ENCODE results near the gene MIOX. TPM values are rescaled to one million over a fixed set of nuclear protein-coding genes. Genes with fewer than 3 reads are reported as not detected.
"Not testable (repeated sequence)": the region's sequence is repeated elsewhere in the genome, so short reads cannot be mapped to it uniquely, and the experiment has no call there.

Gene MIOX
- total RNA-seq, 1 experiment from 2014 or later = not detected

GRCh38 chr22:50528682-50529415, 42.2 kb downstream of the MIOX start:
- no peak for DNase-seq (ENCODE audit: low spot score)

- no peak for DNase-seq (ENCODE audit: low spot score)
Observed at GRCh38 chr22:50529416-50529896, 42.8 kb downstream of the MIOX start.

DNA sequence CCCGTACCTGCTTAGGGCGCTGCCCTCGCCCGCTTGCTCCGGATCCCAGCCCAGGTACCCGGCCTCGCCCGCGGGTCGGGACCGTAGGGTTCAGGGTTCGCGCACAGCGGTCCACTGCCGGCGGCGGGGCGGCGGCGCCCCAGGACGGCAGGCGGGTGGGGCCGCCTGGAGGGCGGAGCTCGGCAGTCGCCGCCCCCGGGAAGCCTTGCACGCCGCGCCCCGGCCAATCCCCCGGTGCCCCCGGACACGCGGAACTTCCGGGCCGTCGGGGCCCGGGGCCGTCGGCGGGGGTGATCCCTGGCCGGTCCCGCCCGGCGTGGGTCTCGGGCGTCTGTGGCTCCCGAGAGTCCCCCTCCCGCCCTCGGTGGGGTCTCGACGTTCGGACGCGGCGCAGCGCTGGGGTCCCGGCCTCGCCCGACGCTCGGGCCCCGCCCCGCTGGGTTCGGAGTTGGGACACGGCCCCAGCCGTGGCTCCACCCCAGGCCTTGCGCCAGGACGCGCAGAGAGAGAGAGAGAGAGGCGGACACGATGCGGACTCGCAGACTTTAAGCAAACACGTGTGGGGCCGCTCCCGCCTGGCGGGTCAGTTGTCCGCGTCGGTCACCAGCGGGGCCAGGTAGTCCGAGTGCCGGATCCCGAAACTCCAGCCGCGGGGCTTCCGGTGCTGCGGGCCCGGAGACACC, 43.4 kb downstream of the MIOX start, which contains the start of gene TYMP:
Gene TYMP, minus strand, starts transcription at position 116 of the 683 bp plus-strand sequence. CDS start 303 bp downstream, outside the sequence.
- no peak for DNase-seq (ENCODE audit: low spot score)

GRCh38 chr22:50530580-50530876, 43.9 kb downstream of the MIOX start:
- no peak for DNase-seq (ENCODE audit: low spot score)

GRCh38 chr22:50530877-50531545, 44.4 kb downstream of the MIOX start:
- DNase-seq (ENCODE audit: low spot score) = no peak

- DNase-seq (ENCODE audit: low spot score) = no peak
Observed at GRCh38 chr22:50531546-50531961, 44.9 kb downstream of the MIOX start.

DNA sequence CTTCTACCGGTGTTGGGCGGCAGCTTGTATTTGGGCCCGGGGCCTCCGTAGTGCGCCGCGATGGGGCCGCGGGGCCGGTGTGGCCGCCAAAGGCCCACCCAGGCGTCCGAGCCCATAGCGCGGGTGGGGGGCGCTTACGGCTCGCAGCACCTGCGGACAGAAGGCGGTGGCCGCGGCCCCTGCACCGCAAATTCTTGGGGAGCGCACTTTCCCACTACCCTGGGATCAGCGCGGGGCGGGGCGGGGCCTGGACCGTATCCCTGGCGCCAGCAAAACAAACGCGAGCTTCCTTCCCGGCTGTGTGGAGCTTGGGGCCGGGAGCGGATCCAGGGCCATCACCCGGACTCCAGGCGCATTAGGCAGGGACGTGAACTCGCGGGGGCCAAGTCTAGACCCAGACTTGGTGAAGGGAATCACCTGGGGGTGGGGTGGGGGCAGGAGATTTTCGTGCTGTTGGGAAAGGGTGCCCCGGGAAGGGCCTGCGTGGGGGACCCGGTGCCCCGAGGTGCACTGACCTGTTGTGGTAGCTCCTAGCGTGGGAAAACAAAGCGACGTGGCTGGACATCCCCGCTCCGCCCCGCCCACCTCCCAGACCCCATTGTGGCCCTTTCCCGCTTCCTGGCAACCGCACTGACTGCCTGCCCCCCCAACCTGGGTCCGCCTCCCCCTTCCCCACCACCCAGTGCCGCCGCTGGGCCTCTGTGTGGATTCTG, 45.5 kb downstream of the MIOX start:
- no peak for DNase-seq (ENCODE audit: low spot score)

GRCh38 chr22:50532824-50533796, 46.5 kb downstream of the MIOX start:
- DNase-seq (ENCODE audit: low spot score) = no peak

DNA sequence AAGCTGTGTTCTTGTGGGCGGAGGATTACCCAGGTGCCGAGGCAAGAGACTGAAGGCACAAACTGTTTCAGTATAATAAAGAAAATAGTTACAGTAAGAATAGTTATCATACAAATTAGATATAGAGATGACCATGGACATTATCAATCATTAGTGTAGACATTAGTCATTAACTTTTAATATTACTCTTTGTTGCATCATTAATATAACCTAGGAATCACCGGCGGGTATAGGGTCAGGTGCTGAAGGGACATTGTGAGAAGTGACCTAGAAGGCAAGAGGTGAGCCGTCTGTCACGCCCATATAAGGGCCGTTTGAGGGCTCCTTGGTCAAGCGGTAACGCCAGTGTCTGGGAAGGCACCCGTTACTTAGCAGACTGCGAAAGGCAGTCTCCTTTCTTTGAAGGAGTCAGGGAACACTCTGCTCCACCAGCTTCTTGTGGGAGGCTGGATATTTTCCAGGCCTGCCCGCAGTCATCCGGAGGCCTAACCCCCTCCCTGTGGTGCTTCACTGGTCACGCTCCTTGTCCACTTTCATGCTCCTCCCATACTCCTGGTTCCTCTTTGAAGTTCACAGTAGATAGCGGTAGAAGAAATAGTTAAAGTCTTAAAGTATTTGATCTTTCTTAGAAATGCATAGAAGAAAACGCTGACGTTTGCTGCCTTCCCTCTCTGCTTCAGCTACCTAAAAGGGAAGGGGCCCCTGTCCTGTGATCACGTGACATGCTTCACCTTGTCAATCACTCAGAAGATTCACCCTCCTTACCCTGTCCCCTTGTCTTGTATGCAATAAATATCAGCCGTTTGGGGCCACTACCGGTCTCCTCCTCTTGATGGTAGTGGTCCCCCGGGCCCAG, 47.4 kb downstream of the MIOX start:
- DNase-seq (ENCODE audit: low spot score) = not testable (repeated sequence)

- DNase-seq (ENCODE audit: low spot score) = no peak
Observed at GRCh38 chr22:50535113-50535512, 48.5 kb downstream of the MIOX start.

DNA sequence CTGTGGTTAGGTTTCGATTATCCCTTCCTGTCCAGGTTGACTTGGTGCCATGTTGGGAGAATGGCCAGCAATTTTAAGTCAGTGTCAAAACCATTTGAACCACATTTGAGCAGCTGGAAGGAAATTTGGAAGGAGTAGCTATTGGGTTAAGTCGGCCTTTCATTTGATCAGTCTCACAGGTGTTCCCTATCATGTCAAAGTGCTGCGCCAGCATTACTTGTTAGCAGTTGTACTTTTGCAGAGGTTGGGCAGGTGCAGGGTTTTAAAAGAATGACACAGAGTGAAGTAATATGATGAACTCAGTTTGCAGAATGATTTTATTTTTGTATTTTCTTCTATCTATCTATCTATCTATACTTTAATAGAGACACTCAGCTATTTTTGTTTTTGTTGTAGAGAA, 49.6 kb downstream of the MIOX start:
- no peak for DNase-seq (ENCODE audit: low spot score)

DNA sequence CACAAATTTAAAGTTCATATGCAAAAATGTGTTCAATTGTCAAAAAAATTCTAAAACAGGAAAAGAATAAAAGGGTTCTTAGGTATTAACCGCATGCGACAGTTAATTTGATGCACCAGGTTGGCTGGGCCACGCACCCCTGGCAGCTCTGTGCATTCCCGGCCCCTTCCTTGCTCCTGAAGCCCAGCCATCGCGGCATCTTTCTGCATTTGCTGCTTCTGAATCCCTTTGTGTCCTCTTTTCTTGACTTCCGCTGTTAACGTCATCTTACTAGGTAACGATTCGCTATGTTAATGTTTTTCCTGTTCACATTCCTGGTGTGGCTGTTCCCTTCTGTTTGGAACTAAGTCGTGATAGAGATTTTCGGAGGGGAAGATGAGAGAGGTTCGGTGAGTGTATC, 51.1 kb downstream of the MIOX start:
- no peak for DNase-seq (ENCODE audit: low spot score)

Other genes starting within 250 kb of the MIOX start
- gene TUBGCP6, start 241.8 kb upstream of the MIOX start, total RNA-seq (2014; rRNA removed; shearing (Covaris generic)) = 8.9 and 10.6 TPM in 2 replicates
- gene HDAC10, start 235.6 kb upstream of the MIOX start, total RNA-seq (2014; rRNA removed; shearing (Covaris generic)) = 11.4 and 12.6 TPM in 2 replicates
- 31.4 and 32.2 TPM in 2 replicates for gene MAPK12, start 225.2 kb upstream of the MIOX start, total RNA-seq (2014; rRNA removed; shearing (Covaris generic))
- 13.4 and 15.4 TPM in 2 replicates for gene MAPK11, start 216.5 kb upstream of the MIOX start, total RNA-seq (2014; rRNA removed; shearing (Covaris generic))
- gene PLXNB2, start 179.2 kb upstream of the MIOX start, total RNA-seq (2014; rRNA removed; shearing (Covaris generic)) = 64.9 and 65.0 TPM in 2 replicates
- 1.2 and 2.9 TPM in 2 replicates for gene DENND6B, start 159.8 kb upstream of the MIOX start, total RNA-seq (2014; rRNA removed; shearing (Covaris generic))
- 28.0 and 36.6 TPM in 2 replicates for gene PPP6R2, start 143.5 kb upstream of the MIOX start, total RNA-seq (2014; rRNA removed; shearing (Covaris generic))
- gene SBF1, start 11.8 kb upstream of the MIOX start, total RNA-seq (2014; rRNA removed; shearing (Covaris generic)) = 43.0 and 48.2 TPM in 2 replicates
- gene ADM2, start 5.3 kb upstream of the MIOX start, total RNA-seq (2014; rRNA removed; shearing (Covaris generic)) = not detected in 2 replicates
- gene LMF2, start 20.8 kb downstream of the MIOX start, total RNA-seq (2014; rRNA removed; shearing (Covaris generic)) = 21.3 and 28.7 TPM in 2 replicates
- 51.8 and 55.6 TPM in 2 replicates for gene NCAPH2, start 21.4 kb downstream of the MIOX start, total RNA-seq (2014; rRNA removed; shearing (Covaris generic))
- gene SCO2, start 38.7 kb downstream of the MIOX start, total RNA-seq (2014; rRNA removed; shearing (Covaris generic)) = 8.0 and 9.5 TPM in 2 replicates
- gene TYMP, start 43.2 kb downstream of the MIOX start, total RNA-seq (2014; rRNA removed; shearing (Covaris generic)) = 0.10 and 0.31 TPM in 2 replicates
- 0.17 TPM in 1 of 2 replicates, not detected in the other for gene KLHDC7B, start 59.0 kb downstream of the MIOX start, total RNA-seq (2014; rRNA removed; shearing (Covaris generic))
- gene SYCE3, start 76.1 kb downstream of the MIOX start, total RNA-seq (2014; rRNA removed; shearing (Covaris generic)) = 2.5 TPM in 1 of 2 replicates, not detected in the other
- 6.4 and 13.8 TPM in 2 replicates for gene CPT1B, start 91.6 kb downstream of the MIOX start, total RNA-seq (2014; rRNA removed; shearing (Covaris generic))
- 27.9 and 30.7 TPM in 2 replicates for gene CHKB, start 96.0 kb downstream of the MIOX start, total RNA-seq (2014; rRNA removed; shearing (Covaris generic))
- gene MAPK8IP2, start 113.9 kb downstream of the MIOX start, total RNA-seq (2014; rRNA removed; shearing (Covaris generic)) = 7.9 and 10.8 TPM in 2 replicates
- 12.8 and 14.3 TPM in 2 replicates for gene ARSA, start 141.3 kb downstream of the MIOX start, total RNA-seq (2014; rRNA removed; shearing (Covaris generic))
- gene SHANK3, start 186.0 kb downstream of the MIOX start, total RNA-seq (2014; rRNA removed; shearing (Covaris generic)) = 0.84 and 0.98 TPM in 2 replicates